DND-41 (cell line): ENCODE data around the gene CES3.
"Not testable (repeated sequence)": the region's sequence is repeated elsewhere in the genome, so short reads cannot be mapped to it uniquely, and the experiment has no call there.

Experiments
- ATAC-seq: fragments of 200-7000 bp; cut with Tn5 transposase; 3 replicates; pipeline ENCODE4 v1.9.1; 2021; ENCODE audit warnings: low read depth; ENCODE audit not compliant: insufficient read depth
- DNase-seq: peaks from one replicate; pipeline ENCODE4 v3.0.0-alpha.2; 2020
- H2AFZ ChIP-seq: 2 replicates; pipeline ENCODE4 v1.6.0; 2012; ENCODE audit warnings: low read depth, low read length
- H3K27ac ChIP-seq: 2 replicates; pipeline ENCODE4 v1.5.1; 2012; ENCODE audit warnings: low read length, inconsistent platforms
- H3K27me3 ChIP-seq: fragments of 200-600 bp; sonication (generic); 2 replicates; pipeline ENCODE4 v1.6.0; 2012; ENCODE audit warnings: low read length, mild to moderate bottlenecking, inconsistent platforms; ENCODE audit not compliant: insufficient read depth, poor library complexity
- H3K36me3 ChIP-seq: 2 replicates; pipeline ENCODE4 v1.5.1; 2012; ENCODE audit warnings: low read length, inconsistent platforms; ENCODE audit not compliant: insufficient read depth
- H3K4me1 ChIP-seq: 2 replicates; pipeline ENCODE4 v1.5.1; 2012; ENCODE audit warnings: mild to moderate bottlenecking, low read length; ENCODE audit not compliant: insufficient read depth
- H3K4me2 ChIP-seq: 2 replicates; pipeline ENCODE4 v1.6.0; 2012; ENCODE audit warnings: mild to moderate bottlenecking, moderate library complexity, low read length, inconsistent platforms; ENCODE audit not compliant: insufficient read depth
- H3K4me3 ChIP-seq, 2 experiments: fragments of 200-600 bp in 1 of 2; shearing (Covaris generic) in 1 of 2; 2 replicates each; pipeline ENCODE4 v1.5.1; 2012 to 2016; ENCODE audit warnings: inconsistent platforms in 2 of 2, low read length in 2 of 2, mild to moderate bottlenecking in 2 of 2, low read depth in 1 of 2, moderate library complexity in 1 of 2
- H3K79me2 ChIP-seq: 2 replicates; pipeline ENCODE4 v1.6.0; 2012; ENCODE audit warnings: low read length, inconsistent platforms; ENCODE audit not compliant: insufficient read depth
- H3K9ac ChIP-seq: 2 replicates; pipeline ENCODE4 v1.6.0; 2012; ENCODE audit warnings: low read depth, mild to moderate bottlenecking, inconsistent platforms, low read length, moderate library complexity
- H3K9me3 ChIP-seq: 2 replicates; pipeline ENCODE4 v1.5.1; 2012; ENCODE audit warnings: low read length, moderate library complexity, mild to moderate bottlenecking, inconsistent platforms; ENCODE audit not compliant: insufficient read depth, severe bottlenecking
- H4K20me1 ChIP-seq: 2 replicates; pipeline ENCODE4 v1.6.0; 2012; ENCODE audit warnings: low read length; ENCODE audit not compliant: insufficient read depth
- EZH2 ChIP-seq: IDR thresholded peaks from 3 replicates; pipeline ENCODE4 v1.6.1; 2012; ENCODE audit warnings: borderline replicate concordance, low read depth, mild to moderate bottlenecking, moderate library complexity, low read length, inconsistent platforms; ENCODE audit not compliant: severe bottlenecking
- TF ChIP-seq, protein P1 (sequence below): IDR thresholded peaks from 2 replicates; pipeline ENCODE4 v1.5.1; 2012; ENCODE audit warnings: borderline replicate concordance, low read length, moderate library complexity, mild to moderate bottlenecking; ENCODE audit not compliant: poor library complexity, severe bottlenecking; ENCODE audit errors: extremely low read depth

Gene CES3

DNA sequence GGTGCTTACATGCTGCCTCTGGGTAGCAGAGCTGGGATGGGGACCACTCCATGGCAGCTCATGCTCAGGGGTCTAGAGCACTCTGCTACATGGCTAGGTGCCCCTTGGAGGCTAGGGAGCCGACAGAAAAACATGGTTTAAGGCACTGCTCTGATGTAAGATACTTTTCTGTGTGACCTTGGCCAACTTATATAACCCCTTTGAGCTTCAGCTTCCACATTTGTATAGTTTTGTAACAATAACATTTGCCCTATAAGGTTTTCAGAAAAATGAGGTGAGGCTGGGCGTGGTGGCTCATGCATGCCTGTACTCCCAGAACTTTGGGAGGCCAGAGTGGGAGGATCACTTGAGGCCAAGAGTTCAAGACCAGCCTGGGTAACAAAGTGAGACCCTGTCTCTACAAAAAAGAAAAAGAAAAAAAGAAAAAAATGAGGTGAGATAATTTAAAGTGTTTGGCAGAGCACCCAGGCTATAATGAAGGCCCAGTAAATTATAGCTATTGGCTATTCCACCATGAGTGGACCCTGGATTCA is 30.5 kb downstream of the CES3 start:
- H3K36me3 ChIP-seq = no peaks in the 10 kb centered on the region
- no peaks in the 10 kb centered on the region for H4K20me1 ChIP-seq
- H3K4me3 ChIP-seq = no peak overlapping the region
- H3K9ac ChIP-seq = no peak overlapping the region
- no peak overlapping the region for H3K27ac ChIP-seq
- no peaks in the 10 kb centered on the region for H3K27me3 ChIP-seq
- DNase-seq (no peak), ATAC-seq (no peak)
- H2AFZ ChIP-seq = no peak overlapping the region
- H3K4me1 ChIP-seq = no peaks in the 10 kb centered on the region
- no peaks in the 10 kb centered on the region for H3K79me2 ChIP-seq
- no peak overlapping the region for H3K4me2 ChIP-seq
- no peaks in the 10 kb centered on the region for H3K9me3 ChIP-seq
- TF ChIP-seq, protein P1, sequence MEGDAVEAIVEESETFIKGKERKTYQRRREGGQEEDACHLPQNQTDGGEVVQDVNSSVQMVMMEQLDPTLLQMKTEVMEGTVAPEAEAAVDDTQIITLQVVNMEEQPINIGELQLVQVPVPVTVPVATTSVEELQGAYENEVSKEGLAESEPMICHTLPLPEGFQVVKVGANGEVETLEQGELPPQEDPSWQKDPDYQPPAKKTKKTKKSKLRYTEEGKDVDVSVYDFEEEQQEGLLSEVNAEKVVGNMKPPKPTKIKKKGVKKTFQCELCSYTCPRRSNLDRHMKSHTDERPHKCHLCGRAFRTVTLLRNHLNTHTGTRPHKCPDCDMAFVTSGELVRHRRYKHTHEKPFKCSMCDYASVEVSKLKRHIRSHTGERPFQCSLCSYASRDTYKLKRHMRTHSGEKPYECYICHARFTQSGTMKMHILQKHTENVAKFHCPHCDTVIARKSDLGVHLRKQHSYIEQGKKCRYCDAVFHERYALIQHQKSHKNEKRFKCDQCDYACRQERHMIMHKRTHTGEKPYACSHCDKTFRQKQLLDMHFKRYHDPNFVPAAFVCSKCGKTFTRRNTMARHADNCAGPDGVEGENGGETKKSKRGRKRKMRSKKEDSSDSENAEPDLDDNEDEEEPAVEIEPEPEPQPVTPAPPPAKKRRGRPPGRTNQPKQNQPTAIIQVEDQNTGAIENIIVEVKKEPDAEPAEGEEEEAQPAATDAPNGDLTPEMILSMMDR = no peak
- no peak for TF ChIP-seq EZH2

GRCh38 chr16:66993558-66993957 is 32.5 kb downstream of the CES3 start:
- not testable (repeated sequence) for H4K20me1 ChIP-seq, H2AFZ ChIP-seq, ATAC-seq, H3K36me3 ChIP-seq, H3K4me1 ChIP-seq, H3K27ac ChIP-seq, H3K79me2 ChIP-seq, DNase-seq, H3K9ac ChIP-seq, H3K27me3 ChIP-seq, H3K4me3 ChIP-seq, H3K4me2 ChIP-seq, H3K9me3 ChIP-seq

DNA sequence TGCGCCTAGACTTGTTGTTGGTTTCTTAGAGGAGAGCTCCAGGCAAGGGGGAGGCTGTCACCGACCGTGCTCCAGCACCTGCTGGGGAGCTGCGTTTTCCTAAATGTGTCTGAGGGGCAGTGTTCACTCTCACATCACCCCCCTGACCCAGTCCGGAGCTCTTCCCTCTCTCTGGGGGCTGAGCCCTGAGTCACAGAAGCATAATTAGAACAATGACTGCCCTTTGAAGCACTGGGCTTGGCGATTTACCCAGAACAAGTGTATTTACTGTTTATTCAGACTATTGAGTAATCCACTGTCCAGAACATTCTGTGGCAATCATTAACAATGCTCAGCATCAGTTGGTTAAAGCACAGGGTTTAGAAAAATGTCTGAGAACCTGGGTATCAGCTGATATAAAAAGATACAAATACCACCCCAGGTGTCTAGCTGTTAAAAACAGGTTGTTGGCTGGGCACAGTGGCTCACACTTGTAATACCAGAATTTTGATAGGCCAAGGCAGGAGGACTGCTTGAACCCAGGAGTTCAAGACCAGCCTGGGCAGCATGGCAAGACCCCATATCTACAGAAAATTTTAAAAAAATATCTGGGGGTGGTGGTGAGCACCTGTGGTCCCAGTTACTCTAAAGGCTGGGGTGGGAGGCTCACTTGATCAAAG is 35.4 kb downstream of the CES3 start:
- no peak overlapping the region for H2AFZ ChIP-seq
- H3K27me3 ChIP-seq = no peaks in the 10 kb centered on the region
- ATAC-seq (no peak), DNase-seq (no peak)
- H3K9ac ChIP-seq = no peak overlapping the region
- H4K20me1 ChIP-seq = no peaks in the 10 kb centered on the region
- no peaks in the 10 kb centered on the region for H3K36me3 ChIP-seq
- H3K27ac ChIP-seq = no peak overlapping the region
- TF ChIP-seq, protein P1 = no peak
- no peak for TF ChIP-seq EZH2
- no peaks in the 10 kb centered on the region for H3K79me2 ChIP-seq
- no peaks in the 10 kb centered on the region for H3K9me3 ChIP-seq
- peaks cover 4% of the 10 kb centered on the region for H3K4me1 ChIP-seq
- H3K4me3 ChIP-seq = no peak overlapping the region
- no peak overlapping the region for H3K4me2 ChIP-seq

- ATAC-seq = no peak
- no peak overlapping the region for H3K4me2 ChIP-seq
Measured at GRCh38 chr16:66996983-66997358, 35.9 kb downstream of the CES3 start.

More at GRCh38 chr16:66996983-66997358, 35.9 kb downstream of the CES3 start:
- Histone ChIP-seq H3K36me3 (no peaks in the 10 kb centered on the region), H3K27me3 (no peaks in the 10 kb centered on the region), H3K79me2 (no peaks in the 10 kb centered on the region), H3K4me1 (peaks cover 4% of the 10 kb centered on the region), H3K9me3 (no peaks in the 10 kb centered on the region), H3K27ac (no peak overlapping the region), H2AFZ (no peak overlapping the region), H3K9ac (no peak overlapping the region), H3K4me3 (no peak overlapping the region), H4K20me1 (no peaks in the 10 kb centered on the region)
- no peak for DNase-seq
- no peak for TF ChIP-seq EZH2
- TF ChIP-seq, protein P1 = no peak
